Liver (tissue), 9 donors: ENCODE measurements around the gene JAML. TPM values are rescaled to one million over a fixed set of nuclear protein-coding genes. Genes with fewer than 3 reads are reported as not detected.
A peak's percentile ranks its signal among the peaks of the same experiment; 100 is the strongest.

ENCODE experiments used
- DNase-seq: peaks from one replicate; pipeline ENCODE4 v3.0.0-alpha.2; 2017; ENCODE audit warnings: low spot score
- H3K27ac ChIP-seq, 2 donors: one replicate each; pipeline ENCODE4 v1.7.0; 2013; ENCODE audit warnings: inconsistent platforms in 2 of 2, low read length in 2 of 2, control low read depth in 1 of 2, low read depth in 1 of 2, mild to moderate bottlenecking in 1 of 2
- H3K27me3 ChIP-seq, 4 donors: one replicate each; pipeline versions ENCODE4 v1.6.1 to v1.7.0; 2013; ENCODE audit warnings: low read length in 3 of 4, inconsistent platforms in 1 of 4, mild to moderate bottlenecking in 1 of 4, moderate library complexity in 1 of 4; ENCODE audit not compliant: control insufficient read depth in 4 of 4, insufficient read depth in 4 of 4
- H3K36me3 ChIP-seq, 4 donors: one replicate each; pipeline versions ENCODE4 v1.6.1 to v1.7.0; 2013; ENCODE audit warnings: low read length in 3 of 4, mild to moderate bottlenecking in 3 of 4, low read depth in 1 of 4, moderate library complexity in 1 of 4; ENCODE audit not compliant: control insufficient read depth in 4 of 4, insufficient read depth in 3 of 4
- H3K4me1 ChIP-seq, 4 donors: one replicate each; pipeline versions ENCODE4 v1.6.1 to v1.7.0; 2013; ENCODE audit warnings: low read length in 3 of 4, mild to moderate bottlenecking in 3 of 4, moderate library complexity in 1 of 4; ENCODE audit not compliant: control insufficient read depth in 4 of 4, insufficient read depth in 4 of 4
- H3K4me3 ChIP-seq, 3 donors: one replicate each; pipeline versions ENCODE4 v1.6.1 to v1.7.0; 2013; ENCODE audit warnings: low read length in 3 of 3, control low read depth in 1 of 3, low read depth in 1 of 3, mild to moderate bottlenecking in 1 of 3
- H3K9ac ChIP-seq, 2 donors: one replicate each; pipeline ENCODE4 v1.7.0; 2013; ENCODE audit warnings: low read length in 2 of 2, mild to moderate bottlenecking in 2 of 2, moderate library complexity in 2 of 2, control low read depth in 1 of 2, low read depth in 1 of 2
- H3K9me3 ChIP-seq, 4 donors: one replicate each; pipeline versions ENCODE4 v1.6.1 to v1.7.0; 2013; ENCODE audit warnings: low read length in 3 of 4; ENCODE audit not compliant: control insufficient read depth in 4 of 4
- ATF3 ChIP-seq: IDR thresholded peaks from 2 replicates; pipeline ENCODE4 v1.6.1; 2016; ENCODE audit warnings: antibody characterized with exemption
- CTCF ChIP-seq: fragments of 150-350 bp; IDR thresholded peaks from 2 replicates; pipeline ENCODE4 v1.5.1; 2017; ENCODE audit warnings: improper control_type of control experiment, low read depth, low read length; ENCODE audit not compliant: missing input control
- EGR1 ChIP-seq, 2 donors: IDR thresholded peaks; 2 replicates each; pipeline ENCODE4 v1.6.1; 2016 to 2018; ENCODE audit warnings: antibody characterized with exemption in 2 of 2, low read depth in 2 of 2
- FOXA1 ChIP-seq: IDR thresholded peaks from 2 replicates; pipeline ENCODE4 v1.6.1; 2016; ENCODE audit warnings: antibody characterized with exemption
- GABPA ChIP-seq, 2 donors: IDR thresholded peaks in 1 of 2; conservative IDR thresholded peaks in 1 of 2; 2 replicates each; pipeline ENCODE4 v1.6.1; 2016; ENCODE audit warnings: antibody characterized with exemption in 2 of 2, mild to moderate bottlenecking in 1 of 2, moderate library complexity in 1 of 2
- HNF4A ChIP-seq, 2 donors: conservative IDR thresholded peaks; 2 replicates each; pipeline ENCODE4 v1.6.1; 2016; ENCODE audit warnings: antibody characterized with exemption in 2 of 2, mild to moderate bottlenecking in 2 of 2
- JUND ChIP-seq, 2 donors: IDR thresholded peaks; 2 replicates each; pipeline ENCODE4 v1.6.1; 2016; ENCODE audit warnings: antibody characterized with exemption in 2 of 2
- MAX ChIP-seq: IDR thresholded peaks from 2 replicates; pipeline ENCODE4 v1.6.1; 2016; ENCODE audit warnings: antibody characterized with exemption
- NR2F2 ChIP-seq: IDR thresholded peaks from 2 replicates; pipeline ENCODE4 v1.6.1; 2016; ENCODE audit warnings: antibody characterized with exemption
- RAD21 ChIP-seq, 2 donors: IDR thresholded peaks; 2 replicates each; pipeline ENCODE4 v1.6.1; 2016; ENCODE audit warnings: antibody characterized with exemption in 2 of 2, mild to moderate bottlenecking in 2 of 2
- RXRA ChIP-seq, 2 donors: IDR thresholded peaks; 2 replicates each; pipeline ENCODE4 v1.6.1; 2017 to 2018; ENCODE audit warnings: antibody characterized with exemption in 2 of 2, mild to moderate bottlenecking in 1 of 2
- SP1 ChIP-seq: IDR thresholded peaks from 2 replicates; pipeline ENCODE4 v1.6.1; 2018; ENCODE audit warnings: antibody characterized with exemption, mild to moderate bottlenecking
- TAF1 ChIP-seq: conservative IDR thresholded peaks from 2 replicates; pipeline ENCODE4 v1.6.1; 2016; ENCODE audit warnings: antibody characterized with exemption, mild to moderate bottlenecking
- WGBS: extraction: QIAGEN DNeasy Blood & Tissue Kit; methylation state at CpG from one replicate; pipeline ENCODE4 v1.1.7; 2013; 5-methylcytosine and 5-hydroxymethylcytosine counted together
- polyA plus RNA-seq, 2 donors: library from polyadenylated mRNA; stranded (reverse) in 1 of 2; unstranded in 1 of 2; fragments of 200-250 nt in 1 of 2; fragments of >200 nt in 1 of 2; fragmentation: Nextera tagmentation in 1 of 2; extraction: Ambion mirVana in 1 of 2; gene quantifications; one replicate each; pipeline versions ENCODE4 v1.2.1 to v1.2.3, GENCODE V29; 2013 to 2015
- total RNA-seq, 2 donors: library from RNA; depleted of rRNA; stranded (reverse); fragments of >200 nt; gene quantifications; one replicate each; pipeline ENCODE4 v1.2.3, GENCODE V29; 2014
- donor health status: healthy.
- donor health status: healthy.
- donor health status: healthy.
- donor health status: healthy.
- donor health status: healthy.

The JAML gene
- total and polyA plus RNA-seq, 4 donors, result 2.2 to 13.5 (median 6.5) TPM

DNA sequence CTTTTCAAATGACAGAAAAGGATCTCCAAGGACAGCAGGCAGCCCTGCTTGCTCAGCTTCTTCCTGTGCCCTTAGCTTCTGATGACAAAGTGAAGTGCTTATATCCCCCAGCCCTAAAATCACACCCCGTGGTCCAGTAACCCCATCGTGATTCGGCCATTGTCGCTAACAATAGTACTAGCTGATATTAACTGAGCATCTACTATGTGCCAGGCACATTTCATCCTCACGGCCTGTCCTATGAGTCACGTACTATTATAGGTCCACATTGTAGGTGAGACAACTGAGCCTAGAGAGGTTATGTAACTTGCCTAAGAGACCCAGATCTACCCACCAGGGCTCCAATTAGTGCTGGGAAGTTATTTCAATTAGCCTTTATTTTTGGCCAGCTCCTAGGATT, 78.3 kb downstream of the JAML start:
- Histone ChIP-seq H3K27ac (no peak overlapping the region), H3K9me3 (no peaks in the 10 kb centered on the region), H3K36me3 (no peaks in the 10 kb centered on the region), H3K9ac (no peak overlapping the region), H3K4me3 (no peak overlapping the region), H3K4me1 (peaks cover 0 to 11% (median 1%) of the 10 kb centered on the region in 4 donors), H3K27me3 (peaks cover 0 to 5% (median 0%) of the 10 kb centered on the region in 4 donors)
- no peak for TF ChIP-seq JUND (IDR thresholded peaks at IDR 0.05)
- TF ChIP-seq MAX, result no peak
- TF ChIP-seq FOXA1, result no peak
- 93% methylated on average over 6 of the region's 6 CpGs for WGBS
- no peak for DNase-seq

DNA sequence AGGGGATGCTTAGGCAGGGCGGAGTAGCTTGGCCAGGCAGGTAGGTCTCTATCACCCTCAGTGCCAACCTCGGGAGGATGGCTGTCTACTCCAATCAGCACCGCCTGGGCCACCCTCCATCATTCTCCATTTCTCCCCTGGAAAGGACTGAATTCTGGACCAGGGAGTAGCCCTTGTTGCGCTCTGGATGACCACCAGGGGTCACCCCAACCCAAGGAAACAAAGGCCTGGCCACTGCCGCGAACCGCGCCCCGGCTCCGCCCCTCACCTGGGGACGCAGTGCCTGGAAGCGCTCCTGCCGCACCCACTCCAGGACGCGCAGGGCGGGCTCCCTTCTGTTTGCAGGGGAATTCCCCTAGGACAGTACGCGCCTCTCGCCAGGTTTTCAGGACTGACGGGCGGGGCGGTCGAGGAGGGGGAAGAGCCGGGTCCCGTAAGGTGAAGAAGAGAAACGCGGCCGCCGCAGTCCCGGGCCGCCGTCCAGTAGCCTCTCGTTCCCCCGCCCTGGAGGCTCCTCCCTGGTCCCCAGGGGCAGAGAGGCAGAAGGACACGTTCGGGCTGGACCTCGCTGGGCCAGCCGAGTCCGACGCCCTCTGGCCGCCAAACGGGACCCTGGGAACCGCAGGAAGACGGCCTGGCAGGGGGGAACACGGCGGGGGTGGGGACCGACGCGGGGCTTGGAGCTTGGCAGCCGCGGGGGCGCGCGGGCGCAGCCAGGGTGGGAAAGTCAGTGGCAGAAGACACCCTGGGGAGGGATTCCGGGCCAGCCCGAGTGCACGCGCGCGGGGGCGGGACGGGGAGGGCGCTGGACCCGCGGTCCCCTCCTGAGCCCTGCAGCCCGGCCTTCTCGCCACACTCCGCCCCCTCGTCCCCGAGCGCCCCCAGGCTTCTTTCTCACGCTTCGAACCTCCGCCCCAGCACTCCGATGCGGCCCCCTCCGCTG, 79.3 kb downstream of the JAML start:
- WGBS, result 3% methylated on average over 78 of the region's 78 CpGs
- H3K9ac ChIP-seq, result no peak overlapping the region
- peaks cover 0 to 11% (median 1%) of the 10 kb centered on the region in 4 donors for H3K4me1 ChIP-seq
- no peaks in the 10 kb centered on the region for H3K9me3 ChIP-seq
- H3K27ac ChIP-seq, result no peak overlapping the region
- peak overlapping the region in 2 of 3 donors; percentile 58 to 74 for H3K4me3 ChIP-seq
- TF ChIP-seq RXRA (IDR thresholded peaks at IDR 0.05) (peak; percentile 21 to 38), MAX (no peak), RAD21 (IDR thresholded peaks at IDR 0.05) (peak; percentile 98 to 99), CTCF (peak; percentile 96)
- peaks cover 0 to 9% (median 0%) of the 10 kb centered on the region in 4 donors for H3K27me3 ChIP-seq
- peak; percentile 86 for DNase-seq
- no peaks in the 10 kb centered on the region for H3K36me3 ChIP-seq

DNA sequence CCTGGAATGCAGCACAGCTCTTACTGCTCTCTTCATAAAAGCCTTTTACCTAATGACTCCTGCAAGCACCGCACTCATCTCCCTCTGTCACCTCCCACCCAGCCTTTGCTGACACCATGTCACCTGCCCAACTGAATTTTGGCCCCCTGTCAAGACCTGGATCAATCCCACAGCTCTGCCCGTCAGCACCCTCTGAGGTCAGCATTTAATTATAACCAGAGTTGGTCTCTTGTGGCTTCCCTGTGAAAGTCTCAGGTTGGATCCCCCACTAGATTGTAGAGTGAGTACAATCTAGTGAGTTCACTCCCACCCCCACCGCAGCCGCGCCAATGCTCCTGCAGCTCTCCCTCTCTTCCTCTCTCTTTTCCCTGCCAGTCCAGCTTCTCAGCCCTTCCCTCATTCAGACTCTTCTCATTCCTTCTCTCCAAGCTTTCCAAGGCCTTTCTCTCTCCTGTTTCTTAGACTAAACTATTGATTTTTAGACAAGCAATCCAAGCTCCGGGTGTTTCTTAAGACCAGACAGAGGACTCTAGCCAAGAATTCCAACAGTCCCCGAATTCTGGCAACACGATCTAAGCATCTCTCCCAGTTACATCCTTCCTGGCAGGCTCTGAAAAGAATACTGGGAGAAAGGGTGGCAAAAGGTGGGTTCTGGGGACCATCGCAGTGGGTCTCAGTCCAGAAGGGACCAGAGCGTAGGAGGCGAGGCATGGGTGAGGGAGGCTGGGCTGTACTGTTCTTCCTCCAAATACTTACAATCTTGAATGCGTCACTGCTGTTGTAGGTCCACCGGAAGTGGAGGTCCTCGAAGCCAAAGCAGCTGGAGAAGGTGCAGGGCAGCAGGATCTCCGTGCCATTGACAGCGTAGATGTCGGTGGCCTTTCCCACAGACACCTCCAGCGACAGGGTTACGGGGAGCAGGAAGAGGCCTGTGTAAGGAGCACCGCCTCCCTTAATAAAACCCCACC, 80.2 kb downstream of the JAML start:
- WGBS, result 47% methylated on average over 20 of the region's 20 CpGs
- no peak overlapping the region for H3K9ac ChIP-seq
- no peak overlapping the region for H3K27ac ChIP-seq
- peaks cover 0 to 11% (median 1%) of the 10 kb centered on the region in 4 donors for H3K4me1 ChIP-seq
- no peaks in the 10 kb centered on the region for H3K9me3 ChIP-seq
- H3K36me3 ChIP-seq, result no peaks in the 10 kb centered on the region
- peaks cover 0 to 9% (median 0%) of the 10 kb centered on the region in 4 donors for H3K27me3 ChIP-seq
- no peak for DNase-seq
- no peak for TF ChIP-seq JUND (IDR thresholded peaks at IDR 0.05)
- no peak for TF ChIP-seq RAD21 (IDR thresholded peaks at IDR 0.05)
- TF ChIP-seq HNF4A (conservative IDR thresholded peaks at IDR 0.05), result no peak
- TF ChIP-seq NR2F2, result no peak
- TF ChIP-seq GABPA (IDR thresholded peaks at IDR 0.05 in 1 of 2, conservative IDR thresholded peaks at IDR 0.05 in 1 of 2), result no peak
- no peak for TF ChIP-seq ATF3
- TF ChIP-seq SP1, result no peak
- TF ChIP-seq TAF1, result no peak
- TF ChIP-seq EGR1 (IDR thresholded peaks at IDR 0.05; ENCODE audit: low read depth in 2 of 2), result no peak
- no peak overlapping the region for H3K4me3 ChIP-seq
